ENCODE measurements around the gene OSBPL6.

- no peak for TF ChIP-seq POLR2A (IDR thresholded peaks at IDR 0.05)
- no peak for TF ChIP-seq CTCF (IDR thresholded peaks at IDR 0.05)
Observed at GRCh38 chr2:178367344-178367743, 173.0 kb downstream of the OSBPL6 start.

Data from uterus (tissue), 2 donors.